Globus pallidus (tissue), 1 donor: Measurements from ENCODE around the gene EVX2.

Experiments used
- DNase-seq: peaks from one replicate; pipeline ENCODE4 v3.0.0-alpha.2; 2015; ENCODE audit warnings: low spot score

The EVX2 gene

GRCh38 chr2:176122052-176122682, 38.4 kb upstream of the EVX2 start:
- no peak for DNase-seq

DNA sequence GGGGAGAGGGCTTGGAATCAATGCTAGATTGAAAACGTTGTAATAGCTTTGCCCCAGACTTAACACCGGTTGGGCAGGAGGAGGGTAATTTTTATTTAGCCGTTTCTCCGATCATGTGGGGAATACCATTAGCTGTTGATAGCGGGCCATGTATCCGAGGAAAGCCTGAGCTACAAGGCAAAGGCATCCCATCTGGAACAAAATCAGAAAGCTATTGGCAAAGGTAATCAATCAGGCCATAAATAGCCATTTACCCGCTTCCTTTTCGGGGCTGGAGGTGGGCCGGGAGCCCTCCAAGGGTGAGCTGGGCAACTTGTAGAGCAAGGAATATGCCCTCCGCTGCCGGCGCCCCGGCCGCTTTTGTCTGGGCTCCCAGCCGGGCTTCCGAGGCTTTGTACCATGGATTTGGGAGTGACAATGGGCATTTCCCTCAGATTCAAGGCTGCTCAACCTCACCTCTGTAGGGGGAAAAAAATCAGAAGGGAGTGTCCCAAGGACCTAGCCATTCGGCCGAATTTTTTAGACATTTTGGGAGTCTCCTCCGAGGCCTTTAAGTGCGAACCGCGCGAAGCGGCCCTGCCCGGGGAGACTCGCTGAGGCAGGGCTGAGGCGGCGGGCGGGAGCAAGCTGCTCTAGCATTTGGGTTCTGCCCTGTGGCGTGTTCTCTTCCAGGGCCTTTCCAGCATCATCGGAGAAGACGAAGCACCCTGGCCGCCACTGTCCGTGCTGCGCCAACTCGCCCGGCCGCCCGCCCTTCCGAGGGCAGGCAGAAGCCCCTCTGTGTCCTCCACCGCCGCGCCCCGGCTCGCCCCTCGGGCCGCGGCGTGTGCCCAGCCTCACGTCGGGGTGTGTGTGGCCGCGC, 37.7 kb upstream of the EVX2 start:
- no peak for DNase-seq

DNA sequence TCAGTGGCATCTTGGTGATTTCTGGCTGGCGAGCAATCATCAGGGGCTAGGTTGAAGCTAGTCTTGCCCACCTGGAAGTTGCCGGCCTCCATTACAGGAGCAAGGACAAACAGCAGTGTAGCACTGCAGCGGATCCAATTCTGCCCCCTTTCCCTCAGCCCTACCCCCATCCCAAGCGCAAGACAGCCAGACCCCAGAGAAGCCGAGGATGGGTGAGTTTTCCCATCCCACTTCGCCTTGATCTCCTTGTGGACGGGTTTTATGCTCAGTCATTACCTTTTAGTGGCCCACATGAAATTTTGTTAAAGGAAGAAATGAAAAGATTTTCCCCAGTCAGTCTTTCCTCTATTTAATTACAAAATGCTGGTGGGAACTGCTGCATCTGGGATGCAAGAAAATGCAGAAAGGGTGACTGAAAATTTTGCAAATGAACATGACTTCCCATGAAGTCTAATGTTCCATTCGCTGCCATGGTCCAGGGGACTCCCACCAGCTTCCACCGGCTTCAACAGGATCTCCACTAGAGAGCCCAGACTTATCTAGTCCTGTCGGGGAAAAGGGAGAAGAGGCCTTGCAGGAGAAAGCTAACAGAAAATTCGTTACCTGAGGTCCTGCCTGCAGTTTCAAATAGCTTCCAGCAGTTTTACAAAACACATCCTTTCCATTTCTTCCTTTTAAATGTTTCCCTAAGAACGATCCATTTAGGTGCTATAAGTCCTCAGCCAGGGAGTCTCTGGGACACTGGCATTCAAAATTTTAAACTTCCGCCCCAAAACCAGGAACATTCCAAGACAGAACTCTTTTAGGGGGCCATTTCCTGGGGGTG, 36.8 kb upstream of the EVX2 start:
- DNase-seq: no peak

DNA sequence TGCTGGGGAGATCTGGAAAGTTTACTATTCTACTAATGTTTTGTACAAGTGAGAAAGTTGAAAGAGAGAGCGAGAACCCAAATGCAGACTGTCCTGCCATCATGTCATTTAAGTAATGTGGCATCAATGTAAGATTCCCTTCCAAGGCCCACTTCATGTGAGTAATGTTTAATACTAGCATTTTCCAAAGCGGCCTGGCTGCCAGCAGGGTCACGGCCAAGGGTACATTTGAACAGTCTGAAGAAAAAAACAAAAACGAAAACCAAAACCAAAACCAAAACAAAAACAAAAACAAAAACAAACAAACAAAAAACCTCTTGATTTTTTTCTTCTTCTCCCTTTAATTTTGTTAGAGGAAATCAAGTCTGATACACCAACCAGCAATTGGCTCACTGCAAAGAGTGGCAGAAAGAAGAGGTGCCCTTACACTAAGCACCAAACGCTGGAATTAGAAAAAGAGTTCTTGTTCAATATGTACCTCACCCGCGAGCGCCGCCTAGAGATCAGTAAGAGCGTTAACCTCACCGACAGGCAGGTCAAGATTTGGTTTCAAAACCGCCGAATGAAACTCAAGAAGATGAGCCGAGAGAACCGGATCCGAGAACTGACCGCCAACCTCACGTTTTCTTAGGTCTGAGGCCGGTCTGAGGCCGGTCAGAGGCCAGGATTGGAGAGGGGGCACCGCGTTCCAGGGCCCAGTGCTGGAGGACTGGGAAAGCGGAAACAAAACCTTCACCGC, 35.0 kb upstream of the EVX2 start:
- DNase-seq: no peak

DNA sequence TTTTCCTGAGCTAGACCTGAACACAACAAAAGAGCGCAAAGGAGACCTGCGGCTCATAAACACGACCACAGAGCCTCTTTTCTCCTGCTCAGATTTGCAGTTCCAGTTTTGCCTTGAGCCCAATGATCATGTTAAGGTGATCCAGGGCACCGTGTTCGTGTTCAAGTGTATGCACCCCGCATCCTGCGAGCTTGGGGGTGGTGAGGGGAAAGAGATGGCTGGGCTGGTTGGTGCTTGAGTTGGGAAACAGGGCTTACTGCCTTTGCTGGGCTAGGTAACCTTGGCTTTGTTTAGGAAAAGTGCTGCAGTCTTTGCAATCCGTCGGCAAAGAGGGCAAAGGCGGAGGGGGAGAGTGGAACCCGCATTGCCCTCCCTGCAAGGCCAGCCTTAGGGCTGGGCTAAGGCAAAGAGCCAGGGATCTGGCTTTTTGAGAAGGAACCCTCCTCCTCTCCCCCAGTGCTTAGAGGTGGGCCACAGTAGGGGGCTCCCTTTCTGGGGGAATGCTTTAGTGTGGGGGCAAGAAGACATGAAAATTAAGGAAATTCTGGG, 34.1 kb upstream of the EVX2 start:
- no peak for DNase-seq

DNA sequence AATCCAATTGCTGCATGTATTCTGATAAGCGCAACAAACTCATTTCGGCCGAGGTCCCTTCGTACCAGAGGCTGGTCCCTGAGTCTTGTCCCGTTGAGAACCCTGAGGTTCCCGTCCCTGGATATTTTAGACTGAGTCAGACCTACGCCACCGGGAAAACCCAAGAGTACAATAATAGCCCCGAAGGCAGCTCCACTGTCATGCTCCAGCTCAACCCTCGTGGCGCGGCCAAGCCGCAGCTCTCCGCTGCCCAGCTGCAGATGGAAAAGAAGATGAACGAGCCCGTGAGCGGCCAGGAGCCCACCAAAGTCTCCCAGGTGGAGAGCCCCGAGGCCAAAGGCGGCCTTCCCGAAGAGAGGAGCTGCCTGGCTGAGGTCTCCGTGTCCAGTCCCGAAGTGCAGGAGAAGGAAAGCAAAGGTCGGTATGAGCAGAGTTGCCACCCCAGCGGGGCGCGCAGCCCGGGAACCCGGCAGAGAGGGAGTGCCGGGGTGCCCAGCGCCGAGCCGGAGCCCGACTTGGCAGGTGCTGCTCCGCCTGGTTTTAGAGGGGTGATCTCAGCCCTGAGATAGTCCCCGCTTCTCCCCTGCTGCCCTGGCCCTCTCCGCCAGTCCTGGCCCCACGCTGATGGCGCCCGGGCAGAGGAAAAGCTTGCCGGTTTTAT, 33.5 kb upstream of the EVX2 start:
- DNase-seq: no peak

GRCh38 chr2:176115883-176116813, 32.4 kb upstream of the EVX2 start, which contains the start of gene HOXD10:
HOXD10 (plus strand) TSS chr2:176116778; CDS start chr2:176116834, 56 bp downstream.
- no peak for DNase-seq

- no peak for DNase-seq
Measured at GRCh38 chr2:176114930-176115625, 31.3 kb upstream of the EVX2 start.

GRCh38 chr2:176114120-176114929, 30.6 kb upstream of the EVX2 start:
- DNase-seq: no peak

- DNase-seq: no peak
Measured at GRCh38 chr2:176112375-176113302, 28.9 kb upstream of the EVX2 start.

DNA sequence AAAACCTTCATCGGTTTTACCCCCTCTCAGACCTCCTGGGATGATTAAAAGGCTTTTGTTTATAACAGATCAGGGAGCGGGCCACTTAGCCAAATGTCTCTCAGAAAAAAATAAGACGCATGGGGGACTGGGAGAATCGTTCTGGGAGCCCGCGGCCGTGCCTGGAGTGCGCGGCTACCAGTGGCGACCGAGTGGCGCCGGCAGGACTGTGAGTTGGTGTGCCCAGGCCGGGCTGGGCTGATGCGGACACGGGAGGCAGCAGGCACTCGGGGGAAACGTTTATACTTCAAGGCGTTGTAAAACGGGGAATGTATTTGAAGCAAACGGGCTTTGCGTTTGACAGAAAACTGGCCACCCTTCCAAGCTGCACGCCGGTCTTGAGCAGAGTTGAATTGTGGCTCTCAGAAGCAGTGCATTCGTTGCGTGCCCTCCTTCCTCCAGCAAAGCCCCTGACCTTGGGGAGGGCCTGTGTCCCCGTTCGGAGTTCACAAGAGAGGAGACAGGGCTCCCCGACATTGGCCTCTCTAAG, 28.1 kb upstream of the EVX2 start:
- DNase-seq: no peak

DNA sequence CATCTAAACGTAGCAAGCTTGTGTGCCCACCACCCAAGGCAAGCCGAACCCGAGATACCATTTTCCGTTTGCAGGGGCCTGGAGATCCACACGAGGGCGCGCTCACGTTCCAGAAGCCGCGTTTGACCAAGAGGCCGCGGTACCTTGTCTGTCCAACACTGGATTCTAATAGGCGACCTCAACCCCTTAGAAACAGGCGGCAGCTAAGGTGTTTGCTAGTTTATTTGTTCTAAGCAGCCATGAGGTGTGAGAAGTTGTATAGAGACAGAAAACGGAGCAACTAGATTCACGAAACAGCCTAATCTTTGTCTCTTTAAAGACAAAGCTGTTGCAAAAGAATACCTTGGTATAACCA, 27.5 kb upstream of the EVX2 start:
- no peak for DNase-seq

DNA sequence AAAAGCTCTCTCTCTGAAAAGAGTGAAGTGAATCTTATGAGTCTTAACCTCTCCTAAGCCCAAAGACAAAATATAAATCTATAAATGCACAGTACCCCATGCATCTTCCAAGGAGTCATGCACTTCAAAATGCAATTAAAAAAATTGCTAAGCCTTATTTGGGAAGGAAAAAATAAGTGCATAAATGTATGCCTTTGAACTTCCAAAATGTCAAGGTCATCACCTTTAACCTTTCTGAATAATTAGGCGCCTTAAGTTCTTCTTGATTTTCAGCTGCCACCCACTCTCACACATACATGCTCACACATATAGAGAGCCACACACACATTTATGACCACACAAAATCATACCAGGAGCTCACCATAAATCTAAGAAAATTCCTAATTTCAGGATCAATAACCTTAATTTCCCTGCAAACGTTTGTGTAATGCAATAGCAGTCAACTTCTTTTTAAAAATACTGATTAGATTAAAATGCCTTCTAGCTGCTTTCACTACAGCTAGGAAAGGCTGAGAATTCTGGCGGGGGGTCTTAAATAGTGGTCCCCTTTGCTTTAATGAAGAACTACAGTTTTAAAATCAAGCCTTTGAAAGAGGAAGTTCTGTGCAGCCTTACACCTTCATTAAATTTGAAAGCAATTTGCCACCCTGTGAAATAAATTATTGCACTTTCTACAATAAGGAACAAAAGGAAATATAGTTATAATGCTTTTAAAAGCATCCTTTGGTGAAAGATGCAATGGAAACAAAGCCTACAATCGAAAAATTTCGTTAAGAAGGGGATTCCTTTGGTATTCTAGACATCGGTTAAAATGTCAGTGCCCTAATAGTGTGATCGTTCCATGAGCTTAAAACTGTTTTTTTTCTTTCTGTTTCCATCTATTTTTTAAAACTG, 26.9 kb upstream of the EVX2 start:
- no peak for DNase-seq

DNA sequence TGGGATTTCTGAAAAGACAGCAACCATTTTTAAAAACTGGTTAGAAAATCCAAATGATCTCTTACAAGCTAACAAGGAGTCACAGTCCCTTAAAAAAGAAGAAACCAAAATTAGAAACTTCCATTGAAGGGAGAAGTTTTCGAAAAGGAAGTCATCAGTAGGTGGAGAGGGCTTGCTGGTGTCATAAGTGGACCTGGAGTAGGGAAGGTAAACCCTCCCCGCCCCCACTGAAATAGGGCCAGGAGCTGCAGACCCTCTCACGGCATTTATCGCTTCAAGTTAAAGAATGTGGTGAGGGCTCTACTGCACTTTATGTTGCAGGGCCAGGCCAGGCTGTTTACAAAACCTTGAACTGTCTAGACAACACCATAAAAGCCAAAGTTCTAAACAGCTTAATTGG, 26.2 kb upstream of the EVX2 start:
- DNase-seq: no peak

- DNase-seq: no peak
Measured at GRCh38 chr2:176109192-176109901, 25.6 kb upstream of the EVX2 start.
